Endodermal cell (in vitro differentiated cells): ENCODE measurements around the gene DTNB. TPM values are rescaled to one million over a fixed set of nuclear protein-coding genes. Genes with fewer than 3 reads are reported as not detected.

Experiments used
- DNase-seq: peaks from one replicate; pipeline ENCODE4 v3.0.0-alpha.2; 2017
- H3K27ac ChIP-seq: 2 replicates; pipeline ENCODE4 v1.5.1; 2013; ENCODE audit warnings: mild to moderate bottlenecking, low read depth, low read length, moderate library complexity
- H3K27me3 ChIP-seq: 2 replicates; pipeline ENCODE4 v1.6.1; 2013; ENCODE audit warnings: mild to moderate bottlenecking, low read length, moderate library complexity; ENCODE audit not compliant: insufficient read depth, control insufficient read depth, poor library complexity, severe bottlenecking
- H3K36me3 ChIP-seq: 2 replicates; pipeline ENCODE4 v1.7.0; 2013; ENCODE audit warnings: mild to moderate bottlenecking, low read length, moderate library complexity; ENCODE audit not compliant: control insufficient read depth, insufficient read depth
- H3K4me1 ChIP-seq: one replicate; pipeline ENCODE4 v1.7.0; 2013; ENCODE audit warnings: low read length; ENCODE audit not compliant: control insufficient read depth, insufficient read depth
- H3K4me3 ChIP-seq: 2 replicates; pipeline ENCODE4 v1.5.1; 2013; ENCODE audit warnings: mild to moderate bottlenecking, low read length, moderate library complexity
- H3K9ac ChIP-seq: 2 replicates; pipeline ENCODE4 v1.6.1; 2013; ENCODE audit warnings: mild to moderate bottlenecking, low read length, moderate library complexity; ENCODE audit not compliant: poor library complexity, severe bottlenecking; ENCODE audit errors: extremely low read depth
- H3K9me3 ChIP-seq: 2 replicates; pipeline ENCODE4 v1.6.1; 2013; ENCODE audit warnings: mild to moderate bottlenecking, low read length, moderate library complexity; ENCODE audit not compliant: control insufficient read depth
- H3K27ac Mint-ChIP-seq: 2 replicates; pipeline ENCODE4 v1.8.0; 2020; ENCODE audit warnings: mixed read lengths
- H3K27me3 Mint-ChIP-seq: 2 replicates; pipeline ENCODE4 v1.8.0; 2021; ENCODE audit warnings: mild to moderate bottlenecking, mixed read lengths; ENCODE audit not compliant: insufficient read depth
- H3K36me3 Mint-ChIP-seq: 2 replicates; pipeline ENCODE4 v1.8.0; 2020; ENCODE audit warnings: low read depth, mixed read lengths
- H3K4me1 Mint-ChIP-seq: 2 replicates; pipeline ENCODE4 v1.8.0; 2020; ENCODE audit warnings: mixed read lengths
- H3K4me3 Mint-ChIP-seq: 2 replicates; pipeline ENCODE4 v1.8.0; 2020; ENCODE audit warnings: mild to moderate bottlenecking, moderate library complexity, mixed read lengths
- H3K9me3 Mint-ChIP-seq: 2 replicates; pipeline ENCODE4 v1.8.0; 2020; ENCODE audit warnings: mild to moderate bottlenecking, mixed read lengths
- CTCF ChIP-seq: fragments of 200-600 bp; sonication (generic); conservative IDR thresholded peaks from 2 replicates; pipeline ENCODE4 v1.5.0; 2021; ENCODE audit warnings: antibody characterized with exemption, mild to moderate bottlenecking
- WGBS, 2 experiments: methylation state at CpG; one replicate each; pipeline versions ENCODE4 v1.1.5 to v1.1.7; 2013; ENCODE audit warnings: missing lambda C conversion rate in 2 of 2, mixed read lengths in 1 of 2; ENCODE audit not compliant: insufficient coverage in 1 of 2, insufficient read length in 1 of 2; 5-methylcytosine and 5-hydroxymethylcytosine counted together
- total RNA-seq, 2 donors: library from RNA; stranded (reverse); fragmentation: NEBNext Ultra II Directional in 1 of 2; extraction: Animal tissue kit (Norgen Biotek cat#: 25700) in 1 of 2; gene quantifications; 2 replicates in 1 of 2; 3 replicates in 1 of 2; pipeline ENCODE4 v1.2.1, GENCODE V29; 2021

DTNB gene
- total RNA-seq, 2 donors from 2014 or later: 38.8 to 48.7 TPM

DNA sequence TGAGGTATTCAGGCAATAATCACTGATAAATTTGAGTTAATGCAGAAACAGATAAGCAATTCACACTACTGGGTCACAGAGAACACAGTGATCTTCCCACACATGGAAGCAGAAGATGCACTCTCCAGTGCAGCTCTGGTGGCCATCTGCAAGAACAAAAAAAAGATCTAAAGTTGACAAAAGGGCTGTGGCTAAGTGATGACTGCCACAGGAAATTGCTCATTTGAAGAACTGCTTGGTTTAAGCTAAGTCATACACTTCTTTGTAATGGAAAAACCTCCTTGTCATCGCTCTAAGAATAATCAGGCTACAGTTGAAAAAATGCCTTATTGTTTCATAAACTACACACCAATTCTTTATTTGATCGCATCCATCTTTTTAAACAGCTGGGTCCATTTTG, 115.1 kb downstream of the DTNB start:
- WGBS, 2 experiments: 78 to 100% methylated on average over 1 to 2 of the region's 2 CpGs
- Mint-ChIP-seq H3K27me3 (no peaks in the 10 kb centered on the region), H3K36me3 (no peaks in the 10 kb centered on the region), H3K27ac (no peak overlapping the region), H3K9me3 (no peaks in the 10 kb centered on the region), H3K4me1 (peaks cover 13% of the 10 kb centered on the region), H3K4me3 (no peak overlapping the region)
- no peak for TF ChIP-seq CTCF
- no peak for DNase-seq
- no peaks in the 10 kb centered on the region for H3K9me3 ChIP-seq
- H3K4me1 ChIP-seq: no peaks in the 10 kb centered on the region
- no peaks in the 10 kb centered on the region for H3K36me3 ChIP-seq
- no peaks in the 10 kb centered on the region for H3K27me3 ChIP-seq
- H3K9ac ChIP-seq: no peak overlapping the region
- H3K4me3 ChIP-seq: no peak overlapping the region
- H3K27ac ChIP-seq: peak overlapping the region; percentile 8

DNA sequence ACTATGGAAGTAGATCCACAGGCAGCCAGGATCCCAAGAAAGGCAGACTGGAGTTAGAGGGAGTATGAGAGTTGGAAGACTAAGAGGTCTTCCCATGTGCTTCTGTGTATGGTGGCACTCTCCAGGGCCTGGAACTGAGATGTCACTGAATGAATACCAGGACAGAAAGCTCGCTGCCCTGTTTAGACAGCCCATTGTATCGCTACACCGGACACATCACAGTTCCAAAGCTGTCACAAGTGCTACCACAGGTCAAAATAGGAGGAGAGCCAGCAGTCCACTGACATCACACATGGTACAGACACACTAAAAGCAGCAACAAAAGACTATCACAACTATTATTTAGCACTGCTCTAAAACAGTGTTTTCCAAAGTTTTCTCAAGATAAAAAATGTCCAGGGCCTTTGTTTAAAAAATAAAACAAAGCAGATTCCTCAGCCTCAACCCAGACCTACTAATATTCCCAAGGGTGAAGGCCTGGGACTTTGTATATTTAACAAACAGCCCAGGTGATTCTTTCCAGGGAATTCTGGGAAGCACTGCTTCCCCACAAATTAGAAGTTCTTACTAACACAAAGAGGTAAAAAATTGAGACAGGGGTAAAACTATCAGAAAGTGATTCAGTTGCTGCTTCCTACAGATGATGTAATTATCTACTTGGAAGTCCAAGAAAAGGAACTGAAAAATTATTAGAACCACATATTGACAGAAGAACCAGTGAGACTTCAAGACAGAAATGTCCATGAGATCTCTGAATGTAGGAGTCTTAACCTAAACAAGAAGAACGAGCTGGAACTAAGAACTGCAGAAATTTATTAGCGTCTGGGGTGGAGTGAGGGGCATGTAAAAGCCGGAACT, 116.0 kb downstream of the DTNB start:
- Histone ChIP-seq H3K4me3 (no peak overlapping the region), H3K9me3 (no peaks in the 10 kb centered on the region), H3K9ac (no peak overlapping the region), H3K36me3 (no peaks in the 10 kb centered on the region), H3K27ac (no peak overlapping the region), H3K27me3 (no peaks in the 10 kb centered on the region), H3K4me1 (no peaks in the 10 kb centered on the region)
- TF ChIP-seq CTCF: no peak
- H3K27ac Mint-ChIP-seq: peak overlapping the region; percentile 13
- H3K36me3 Mint-ChIP-seq: no peaks in the 10 kb centered on the region
- peaks cover 13% of the 10 kb centered on the region for H3K4me1 Mint-ChIP-seq
- no peaks in the 10 kb centered on the region for H3K27me3 Mint-ChIP-seq
- H3K4me3 Mint-ChIP-seq: no peak overlapping the region
- no peaks in the 10 kb centered on the region for H3K9me3 Mint-ChIP-seq
- DNase-seq: no peak
- WGBS, 2 experiments: 81 to 90% methylated on average over 6 of the region's 6 CpGs

GRCh38 chr2:25552318-25552717, 121.1 kb downstream of the DTNB start:
- Mint-ChIP-seq H3K4me1 (no peaks in the 10 kb centered on the region), H3K9me3 (no peaks in the 10 kb centered on the region), H3K4me3 (no peak overlapping the region), H3K36me3 (no peaks in the 10 kb centered on the region), H3K27ac (no peak overlapping the region), H3K27me3 (no peaks in the 10 kb centered on the region)
- no peak overlapping the region for H3K9ac ChIP-seq
- no peaks in the 10 kb centered on the region for H3K36me3 ChIP-seq
- no peaks in the 10 kb centered on the region for H3K9me3 ChIP-seq
- H3K4me3 ChIP-seq: no peak overlapping the region
- H3K27ac ChIP-seq: no peak overlapping the region
- no peaks in the 10 kb centered on the region for H3K27me3 ChIP-seq
- 85 to 94% methylated on average over 3 to 4 of the region's 4 CpGs for WGBS, 2 experiments
- no peak for DNase-seq
- no peak for TF ChIP-seq CTCF
- no peaks in the 10 kb centered on the region for H3K4me1 ChIP-seq
